Erythroblast (primary cell): ENCODE data around the gene EIPR1.

ENCODE experiments used
- GATA1 ChIP-seq: IDR thresholded peaks from 2 replicates; pipeline ENCODE4 v1.6.1; 2011; ENCODE audit warnings: low read depth, mild to moderate bottlenecking, control low read depth, low read length, moderate library complexity
- POLR2A ChIP-seq: IDR thresholded peaks from 2 replicates; pipeline ENCODE4 v1.6.1; 2011; ENCODE audit warnings: mild to moderate bottlenecking, low read length

DNA sequence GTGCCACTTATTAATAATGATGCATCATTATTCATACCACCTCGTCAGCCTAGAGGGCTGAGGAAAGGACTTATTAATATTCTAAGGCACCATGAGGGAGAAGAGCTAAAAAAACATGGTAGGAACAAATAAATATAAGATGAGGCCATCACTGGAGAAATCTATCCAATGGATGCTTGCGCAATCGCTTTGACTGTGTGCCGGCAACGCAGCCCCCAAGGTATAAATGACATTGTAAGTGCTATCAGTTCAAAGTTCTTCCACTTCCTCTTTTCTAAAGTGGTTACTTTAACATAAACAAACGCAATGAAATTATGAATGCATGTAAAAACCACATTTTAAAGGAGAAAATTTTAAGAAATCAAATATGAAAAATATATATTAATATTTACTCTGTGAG lies 164.6 kb downstream of the EIPR1 start:
- TF ChIP-seq POLR2A (no peak), GATA1 (no peak)
